ENCODE data around the gene RHPN2.

- no peak for TF ChIP-seq POLR2A (IDR thresholded peaks at IDR 0.05)
- no peak for TF ChIP-seq CTCF (IDR thresholded peaks at IDR 0.05)
These were observed 21.0 kb upstream of the RHPN2 start for GRCh38 chr19:33085570-33086128.

All from esophagus squamous epithelium (tissue), 4 donors.